NOMO-1 treated with dmso at 0.1 percent for 144 hours (cell line): Measurements from ENCODE around the gene TSPAN31.
"Not testable (repeated sequence)": the region's sequence is repeated elsewhere in the genome, so short reads cannot be mapped to it uniquely, and the experiment has no call there.

Source experiments
- DNase-seq: peaks from one replicate; lab custom pipeline; 2025; ENCODE audit not compliant: unreplicated experiment; lab: John Stamatoyannopoulos, UW

TSPAN31 gene

DNA sequence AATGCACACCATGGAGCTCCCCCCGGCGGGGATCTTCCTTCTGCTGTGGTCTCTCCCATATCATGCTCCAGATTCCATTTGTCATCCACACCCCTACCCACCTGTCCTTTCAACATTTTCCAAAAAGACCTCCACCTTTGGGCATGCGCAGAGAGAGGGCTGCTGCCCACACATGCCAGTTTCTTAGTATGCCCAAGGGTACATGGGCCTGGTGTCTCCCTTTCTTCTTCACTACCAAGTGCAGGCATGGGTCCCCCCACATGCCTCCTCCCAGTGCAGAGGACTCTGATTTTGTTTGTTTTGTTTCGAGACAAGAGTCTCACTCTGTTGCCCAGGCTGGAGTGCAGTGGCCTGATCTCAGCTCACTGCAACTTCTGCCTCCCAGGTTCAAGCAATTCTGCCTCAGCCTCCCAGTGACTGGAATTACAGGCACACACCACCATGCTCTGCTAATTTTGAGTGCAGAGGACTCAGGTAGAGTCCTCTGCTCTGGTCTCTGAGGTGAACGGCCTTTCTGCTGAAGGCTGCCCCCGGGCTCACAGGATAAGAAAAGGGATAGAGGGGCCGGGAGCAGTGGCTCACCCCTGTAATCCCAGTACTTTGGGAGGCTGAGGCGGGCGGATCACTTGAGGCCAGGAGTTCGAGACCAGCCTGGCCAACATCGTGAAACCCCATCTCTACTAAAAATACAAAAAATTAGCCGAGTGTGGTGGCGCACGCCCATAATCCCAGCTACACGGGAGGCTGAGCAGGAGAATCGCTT is 22.8 kb upstream of the TSPAN31 start:
- not testable (repeated sequence) for DNase-seq

DNA sequence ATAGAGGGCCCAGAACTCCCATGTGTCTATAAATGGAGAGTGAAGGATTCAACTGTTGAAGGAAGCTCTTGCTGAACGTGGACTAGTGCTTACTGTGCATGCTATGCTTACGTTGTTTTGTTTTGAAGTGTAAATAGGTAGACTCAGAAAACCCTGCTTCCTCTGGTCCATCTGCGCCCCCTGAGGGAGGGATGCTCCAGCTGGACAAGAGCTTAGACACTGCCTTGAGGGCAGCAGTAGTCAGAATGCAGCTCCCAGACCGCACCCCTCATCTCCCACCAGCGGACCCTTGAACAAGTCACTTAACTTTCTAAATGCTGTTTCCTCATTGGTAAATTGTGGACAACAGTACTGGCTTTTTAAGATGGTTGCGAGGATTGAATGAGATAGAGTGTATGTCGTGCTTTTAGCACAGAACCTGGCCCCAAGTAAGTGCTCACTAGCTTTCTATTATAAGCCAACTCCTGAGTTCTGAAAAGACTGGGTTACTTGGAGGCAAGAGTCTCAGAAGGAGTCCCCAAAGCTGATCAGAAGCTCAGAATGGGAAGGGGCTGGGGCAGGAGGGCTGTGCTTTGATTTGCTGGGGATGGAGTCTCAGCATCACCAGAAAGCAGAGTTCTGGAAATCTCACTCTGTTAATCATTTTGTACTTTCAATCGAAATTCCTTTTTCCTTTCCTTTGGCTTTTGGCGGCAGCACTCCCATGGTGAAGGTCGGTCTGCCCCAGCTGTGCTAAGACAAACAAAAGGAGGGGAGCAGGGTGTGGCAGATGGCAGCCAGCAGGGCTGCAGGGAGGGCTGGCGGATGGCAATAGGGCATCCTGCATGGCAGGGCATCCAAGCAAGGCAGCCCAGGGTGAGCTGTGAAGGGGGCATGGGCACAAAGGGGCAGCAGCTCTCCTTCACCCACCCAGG is 21.9 kb upstream of the TSPAN31 start:
- DNase-seq, result no peak

DNA sequence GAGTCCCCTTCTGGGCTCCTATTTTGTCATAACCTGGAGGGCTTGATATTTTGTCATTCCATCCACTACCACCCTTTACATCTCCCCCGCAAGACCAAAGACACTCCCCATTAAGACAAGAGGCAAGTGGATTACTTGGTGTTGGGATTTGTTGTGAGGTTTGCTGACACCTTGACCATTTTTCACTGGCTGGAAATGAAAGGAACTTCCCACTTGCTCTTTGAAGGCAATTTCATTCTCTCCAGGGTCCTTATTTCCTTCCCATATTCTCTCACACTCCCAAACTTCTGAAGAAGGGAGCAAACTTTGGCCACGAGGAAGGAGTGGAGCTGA is 21.2 kb upstream of the TSPAN31 start:
- no peak for DNase-seq

DNA sequence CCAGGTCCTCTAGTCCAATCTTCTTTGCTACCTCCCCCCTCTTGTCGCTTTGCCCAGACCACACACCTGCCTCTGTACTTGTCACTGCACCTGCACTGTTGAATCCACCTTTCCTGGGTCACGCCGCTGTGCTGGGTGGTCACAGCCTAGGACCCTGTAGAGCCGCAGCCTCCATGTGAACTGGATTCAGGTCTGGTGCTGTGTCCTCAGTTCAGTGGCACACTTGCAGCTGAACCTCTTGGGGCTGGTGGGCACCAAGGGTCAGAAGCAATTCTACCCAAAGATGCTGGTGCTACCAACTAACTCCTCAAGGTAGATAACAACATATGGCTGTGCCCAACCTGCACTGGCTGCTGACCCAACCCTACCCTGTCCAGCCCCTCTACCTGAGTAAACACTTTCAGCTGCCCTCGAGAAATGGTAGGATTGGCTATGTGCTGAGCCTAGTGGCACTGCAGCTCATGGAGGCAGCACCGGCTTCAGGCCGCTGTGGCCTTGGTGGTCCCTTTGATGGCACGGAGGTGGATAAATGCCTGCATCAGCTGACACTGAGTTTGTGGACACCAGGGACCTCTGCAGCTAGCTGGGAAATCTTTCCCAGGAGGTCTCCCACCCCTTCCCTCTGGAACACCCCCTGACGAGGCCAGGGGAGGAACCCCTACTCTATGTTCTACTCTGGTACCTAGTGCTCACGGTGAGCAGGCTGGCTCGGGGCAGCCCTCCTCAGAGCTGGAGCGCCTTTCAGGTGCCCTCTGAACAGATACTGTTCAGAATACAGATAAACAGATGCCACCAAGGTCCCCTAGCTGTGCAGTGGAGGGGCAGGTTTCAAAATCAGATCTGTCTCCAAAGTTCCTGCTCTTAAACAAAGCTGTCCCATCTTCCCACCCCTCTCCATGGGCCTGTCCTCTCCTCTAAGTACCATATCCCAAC is 20.6 kb upstream of the TSPAN31 start:
- no peak for DNase-seq

DNA sequence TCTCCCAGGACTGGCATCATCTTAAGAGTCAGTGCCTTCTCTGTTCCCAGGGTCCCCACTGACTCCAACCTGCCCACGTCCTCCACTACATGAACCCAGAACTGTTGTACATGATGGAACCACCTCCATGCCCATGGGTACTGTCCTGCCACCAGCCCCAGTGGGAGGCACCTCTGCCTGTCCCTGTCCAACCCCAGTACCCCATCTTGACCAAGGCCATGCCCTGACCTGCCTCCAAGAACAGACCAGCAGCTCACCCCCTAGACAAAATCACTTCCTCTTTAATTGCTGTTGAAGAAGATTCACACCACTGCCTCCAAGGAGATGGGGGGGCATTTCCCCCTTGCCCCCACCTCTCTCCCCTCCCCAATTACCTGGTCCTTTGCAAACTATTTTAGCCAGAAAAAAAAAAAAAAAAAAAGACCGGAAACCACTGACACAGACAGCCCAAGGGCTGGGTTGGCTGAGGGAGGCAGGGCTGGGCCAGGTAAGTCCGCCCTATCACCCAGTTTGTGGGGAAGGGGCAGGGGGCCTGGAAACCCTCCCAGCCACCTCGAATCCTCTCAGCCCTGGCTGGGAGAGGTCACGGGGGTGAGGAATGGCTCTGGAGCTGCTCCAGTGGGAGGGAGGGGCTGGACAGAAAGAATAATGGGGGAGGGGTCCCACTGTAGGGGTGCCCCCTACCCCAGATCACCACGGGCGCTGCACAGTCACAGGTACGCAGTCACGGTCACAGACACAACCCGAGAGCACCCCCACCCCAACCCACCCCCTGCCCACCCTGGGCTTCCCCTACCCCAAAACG is 19.7 kb upstream of the TSPAN31 start:
- DNase-seq, result no peak

DNA sequence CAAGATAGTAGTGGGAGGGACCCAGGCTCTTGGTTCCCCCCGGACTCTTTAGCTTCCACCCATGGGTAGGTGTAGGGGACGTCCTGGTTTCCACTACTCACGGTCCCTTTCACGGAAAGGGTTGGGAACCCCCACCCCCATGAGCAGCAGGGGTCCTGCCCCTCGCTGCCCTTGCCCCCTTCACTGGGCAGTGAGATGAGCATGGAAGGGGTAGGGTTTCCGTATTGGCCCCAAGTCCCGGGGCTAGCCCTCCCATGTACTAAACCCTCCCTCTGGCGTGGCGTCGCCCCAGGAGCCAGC is 19.0 kb upstream of the TSPAN31 start:
- no peak for DNase-seq

DNA sequence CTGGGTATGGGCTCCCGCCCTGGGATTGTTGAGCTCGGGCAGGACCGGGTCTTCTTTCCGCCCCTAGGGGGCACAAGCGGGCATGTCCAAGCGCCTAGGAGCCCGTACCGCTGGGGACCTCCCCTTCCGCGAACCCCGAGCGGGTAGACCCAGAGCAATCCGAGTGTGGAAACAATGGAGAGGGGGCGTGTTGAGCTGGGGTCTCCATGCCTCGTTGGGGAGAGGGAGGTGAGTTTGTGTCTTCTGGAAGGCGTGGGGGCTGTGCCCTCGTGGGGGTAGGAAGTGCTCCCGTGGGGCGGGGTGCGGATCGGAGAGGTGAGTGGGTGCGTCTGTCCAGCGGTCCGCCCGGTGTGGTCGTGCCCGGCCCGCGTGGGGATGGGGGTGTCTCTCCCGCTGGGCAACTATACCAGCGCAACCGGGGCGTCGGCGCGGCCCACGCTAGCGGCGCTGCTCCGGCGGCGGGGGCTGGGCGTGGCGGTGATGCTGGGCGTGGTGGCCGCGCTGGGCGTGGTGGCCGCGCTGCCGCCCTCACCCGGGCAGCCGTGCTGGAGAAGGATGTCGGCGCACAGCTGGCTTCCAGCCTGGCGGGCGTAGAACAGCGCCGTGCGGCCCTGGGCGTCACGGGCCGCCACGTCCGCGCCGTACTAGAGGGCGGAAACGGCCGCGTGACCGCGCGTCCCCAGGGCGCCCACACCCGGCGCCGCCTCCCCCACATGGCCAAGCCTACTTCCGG is 18.5 kb upstream of the TSPAN31 start:
- no peak for DNase-seq

DNA sequence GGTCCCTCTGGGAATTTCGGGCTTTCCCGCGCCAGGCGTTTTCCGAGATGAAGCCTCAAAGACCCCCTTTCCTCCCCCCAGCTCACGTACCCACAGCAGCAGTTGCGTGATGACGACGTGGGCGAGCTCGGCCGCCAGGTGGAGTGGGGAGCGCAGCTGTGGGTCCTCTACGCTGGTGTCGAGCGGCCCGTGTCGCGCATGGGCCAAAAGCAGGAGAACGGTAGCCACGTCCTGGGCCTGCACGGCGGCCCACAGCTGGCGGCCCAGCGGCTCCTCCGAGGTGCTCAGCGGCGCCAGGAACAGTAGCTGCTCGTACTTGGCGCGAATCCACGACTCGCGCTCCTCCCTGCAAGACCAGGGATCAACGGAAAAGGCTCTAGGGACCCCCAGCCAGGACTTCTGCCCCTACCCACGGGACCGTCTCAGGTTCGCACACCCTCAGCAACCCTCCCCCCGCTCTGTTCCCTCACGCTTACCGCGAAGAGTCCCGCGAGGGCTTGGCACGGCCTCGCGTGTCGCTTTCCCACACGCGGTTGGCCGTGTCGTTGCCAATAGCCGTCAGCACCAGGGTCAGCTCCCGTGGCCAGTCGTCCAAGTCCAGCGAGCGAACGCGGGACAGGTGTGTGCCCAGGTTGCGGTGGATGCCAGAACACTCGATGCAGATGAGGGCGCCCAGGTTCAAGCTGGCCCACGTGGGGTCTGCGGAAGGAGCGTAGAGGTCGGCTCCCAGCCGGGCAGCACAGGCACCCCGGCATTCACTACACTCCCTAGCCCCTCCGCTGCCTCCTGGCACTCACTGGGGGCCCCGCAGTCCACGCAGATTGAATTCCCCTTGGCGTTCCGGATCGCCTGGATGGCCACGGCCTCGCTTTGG is 17.7 kb upstream of the TSPAN31 start:
- DNase-seq, result no peak

DNA sequence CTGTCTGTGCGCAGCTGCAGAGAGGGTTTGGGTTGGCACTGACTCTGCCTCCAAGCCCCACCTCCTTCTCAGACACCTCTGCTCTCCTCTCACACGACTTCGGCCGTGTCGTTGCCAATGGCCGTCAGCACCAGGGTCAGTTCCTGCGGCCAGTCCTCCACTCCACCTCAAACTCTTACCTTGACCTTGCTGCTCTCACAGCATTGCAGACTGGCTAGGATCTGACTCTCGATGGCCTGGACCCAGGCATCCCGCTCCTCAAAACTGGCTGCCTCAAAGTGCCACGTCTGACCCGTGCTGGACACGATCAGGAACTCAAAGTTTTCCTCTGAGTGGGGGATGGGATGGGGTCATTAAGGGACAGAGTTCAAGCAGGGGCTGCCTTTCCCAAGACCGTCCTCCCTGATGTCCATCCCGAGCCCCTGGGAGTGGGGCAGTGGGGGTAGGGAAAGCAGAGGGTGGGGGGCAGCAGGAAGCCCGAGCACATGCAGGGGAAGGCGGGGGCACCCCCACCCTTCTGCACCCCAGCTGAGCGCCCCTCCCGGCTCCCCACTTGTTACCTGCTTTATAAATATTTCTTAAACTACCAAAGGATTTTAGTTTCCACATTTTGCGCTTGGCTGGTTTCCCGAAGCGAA is 17.0 kb upstream of the TSPAN31 start:
- no peak for DNase-seq

DNA sequence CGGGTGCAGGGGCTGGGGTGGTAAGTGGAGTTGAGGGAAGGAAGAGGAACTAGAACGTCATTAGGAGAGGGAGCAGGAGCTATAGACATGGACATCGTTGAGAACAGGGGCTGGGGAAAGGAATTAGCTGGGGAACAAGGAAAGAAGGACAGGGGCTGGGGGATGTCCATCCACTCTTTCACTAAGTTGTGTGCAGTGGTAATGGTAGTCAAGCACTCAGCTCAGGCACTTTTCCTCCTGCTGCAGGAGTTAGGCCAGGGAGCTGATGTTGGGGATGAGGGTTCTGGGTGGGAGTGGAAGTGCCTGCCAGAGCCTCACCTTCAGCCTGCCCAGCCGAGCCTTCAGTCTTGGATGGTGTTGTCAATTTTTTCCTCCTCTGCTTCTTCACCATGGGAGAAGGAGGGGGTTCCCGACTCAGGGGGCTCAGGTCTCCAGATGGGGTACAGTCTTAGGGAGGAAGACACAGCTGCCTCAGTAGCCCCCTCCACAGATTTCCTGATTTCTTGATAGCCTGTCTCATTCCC is 15.5 kb upstream of the TSPAN31 start:
- DNase-seq, result no peak

DNA sequence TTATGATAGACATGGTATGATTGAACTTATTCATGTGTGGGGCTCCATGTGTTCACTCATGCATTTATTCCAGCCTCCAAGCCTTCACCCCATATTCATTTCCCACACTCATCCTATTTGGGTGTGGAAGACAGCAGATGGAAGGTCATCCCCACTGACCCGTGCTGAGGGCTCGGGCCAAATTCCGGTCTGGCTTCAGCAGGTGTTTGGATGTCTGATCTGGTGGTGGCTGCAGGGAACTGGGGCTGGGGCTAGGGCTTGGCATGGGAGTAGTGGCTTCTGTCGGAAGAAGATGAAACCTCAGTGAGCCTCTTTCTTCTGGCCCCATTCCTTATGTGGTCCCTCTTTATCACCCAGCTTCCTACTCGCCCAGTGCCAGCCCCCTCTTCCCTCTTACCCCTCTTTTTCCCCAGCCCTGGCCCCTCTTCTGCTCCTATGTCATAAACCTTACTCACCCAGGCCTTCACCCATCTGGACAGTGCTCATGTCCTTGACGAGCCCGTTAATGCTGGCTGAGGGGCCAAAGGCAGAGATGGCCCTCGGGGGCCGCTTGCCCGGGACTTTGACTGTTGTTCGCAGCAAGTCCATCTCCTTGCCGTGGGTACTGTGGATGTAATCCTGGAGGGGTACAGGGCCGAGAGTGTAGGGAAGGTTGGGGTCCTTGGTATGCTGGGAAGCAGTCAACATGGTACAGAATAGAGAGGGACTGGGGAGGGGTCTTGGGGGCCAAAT is 14.3 kb upstream of the TSPAN31 start:
- no peak for DNase-seq

DNA sequence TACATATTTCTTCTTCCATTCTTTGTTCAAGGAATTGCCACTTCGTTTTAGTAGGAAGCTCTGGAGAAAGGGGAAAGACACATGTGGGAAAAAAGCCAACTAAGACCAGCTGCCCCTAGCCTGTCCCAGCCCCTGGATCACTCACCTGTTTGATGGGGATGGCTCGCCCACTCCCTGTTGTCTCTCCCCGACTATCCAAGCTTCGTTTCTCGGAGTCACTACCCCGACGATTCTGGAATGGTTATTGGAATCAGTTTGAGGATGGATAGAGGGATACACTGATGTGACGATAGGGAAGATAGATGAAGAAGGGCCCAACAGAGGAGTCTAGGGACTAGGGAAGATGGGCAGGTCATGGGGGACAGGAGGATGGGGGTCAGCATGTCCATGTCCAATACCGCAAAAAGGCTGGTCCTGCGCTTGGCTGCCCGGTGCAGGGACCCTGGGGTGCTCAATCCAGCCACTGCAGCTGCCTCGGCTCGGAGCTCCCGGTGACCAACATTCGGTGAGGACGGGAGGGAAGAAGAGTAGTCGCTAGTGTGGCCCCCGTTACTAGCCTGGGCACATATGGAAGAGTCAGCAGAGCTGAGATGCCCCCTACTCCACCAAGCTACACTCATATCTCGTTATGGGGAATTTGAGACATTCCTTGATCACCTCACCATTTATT is 13.3 kb upstream of the TSPAN31 start:
- DNase-seq, result no peak

DNA sequence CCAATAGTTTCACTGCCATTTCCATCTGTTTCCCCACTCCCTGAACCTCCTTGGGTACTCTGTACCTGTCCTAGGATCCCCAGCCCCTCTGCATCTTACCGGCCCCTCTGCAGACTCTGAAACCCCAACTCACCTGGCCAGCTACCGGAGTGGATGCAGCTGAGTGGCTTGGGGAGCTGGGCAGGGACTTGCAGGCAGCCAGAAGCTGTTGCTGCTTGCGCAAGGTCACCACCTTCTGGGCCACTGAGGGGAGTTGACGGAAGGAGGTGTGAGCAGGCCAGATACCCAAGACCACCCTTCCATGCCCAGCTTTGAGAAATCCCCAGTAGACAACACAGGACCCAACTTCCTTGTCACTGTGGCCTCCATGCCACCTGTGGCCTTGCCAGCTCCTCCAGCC is 12.6 kb upstream of the TSPAN31 start:
- no peak for DNase-seq

DNA sequence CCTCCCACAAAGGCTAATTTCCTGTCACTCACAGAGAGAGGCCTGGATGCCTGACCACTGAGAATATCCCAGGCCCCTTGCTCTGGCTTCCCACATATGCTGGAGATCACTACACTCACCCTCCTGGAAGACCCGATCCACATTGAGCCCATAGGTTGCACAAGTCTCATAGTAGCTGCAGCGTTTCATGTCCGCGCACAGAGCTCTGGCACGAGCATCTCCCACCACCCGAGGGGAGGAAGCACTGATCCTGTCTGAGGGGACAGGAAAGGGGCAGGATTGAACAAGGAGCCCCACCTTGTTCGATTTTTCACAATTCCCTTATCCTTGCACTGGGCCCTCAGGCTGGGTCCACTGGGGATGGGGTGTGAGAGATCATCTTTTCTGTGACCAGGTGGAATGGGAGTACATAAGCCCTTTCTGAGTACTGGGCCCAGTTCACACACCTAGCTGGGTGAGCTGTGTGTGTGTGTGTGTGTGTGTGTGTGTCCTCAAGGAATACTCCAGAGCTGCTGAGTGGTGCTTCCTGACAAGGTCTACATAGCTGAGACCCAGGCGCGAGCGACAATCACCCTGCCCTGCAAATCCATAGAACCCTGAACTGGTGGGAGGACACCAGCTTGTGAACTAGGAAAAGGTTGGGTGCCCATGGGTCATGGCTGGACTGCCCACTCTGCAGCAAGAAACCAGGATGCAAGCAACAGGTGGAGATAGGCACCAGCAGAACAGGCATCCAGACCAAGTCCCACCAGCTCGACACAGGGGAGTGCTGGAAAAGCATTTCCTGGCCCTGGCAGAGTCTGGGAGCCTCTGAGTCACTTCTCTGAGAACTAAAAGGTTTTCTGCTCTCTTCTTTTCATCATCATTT is 11.9 kb upstream of the TSPAN31 start:
- no peak for DNase-seq

DNA sequence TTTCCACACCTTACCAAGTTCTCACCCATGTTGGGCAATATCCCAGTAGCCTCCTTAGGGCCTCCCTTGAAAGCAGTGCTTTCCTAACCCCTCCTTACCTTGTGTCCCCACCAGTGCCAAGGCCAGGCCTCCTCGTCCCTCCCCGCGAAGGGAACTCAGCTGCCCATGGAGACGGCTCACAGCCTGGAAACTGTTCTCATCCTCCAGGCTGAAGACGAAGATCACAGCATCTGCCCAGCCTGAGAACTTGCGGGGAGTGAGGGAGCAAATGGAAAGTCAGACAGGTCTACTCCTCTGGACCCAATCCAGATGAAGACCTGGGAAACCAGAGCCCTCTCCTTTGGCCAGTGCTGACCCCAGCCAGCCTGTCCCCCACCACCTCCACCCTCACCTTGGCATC is 10.9 kb upstream of the TSPAN31 start:
- no peak for DNase-seq

DNA sequence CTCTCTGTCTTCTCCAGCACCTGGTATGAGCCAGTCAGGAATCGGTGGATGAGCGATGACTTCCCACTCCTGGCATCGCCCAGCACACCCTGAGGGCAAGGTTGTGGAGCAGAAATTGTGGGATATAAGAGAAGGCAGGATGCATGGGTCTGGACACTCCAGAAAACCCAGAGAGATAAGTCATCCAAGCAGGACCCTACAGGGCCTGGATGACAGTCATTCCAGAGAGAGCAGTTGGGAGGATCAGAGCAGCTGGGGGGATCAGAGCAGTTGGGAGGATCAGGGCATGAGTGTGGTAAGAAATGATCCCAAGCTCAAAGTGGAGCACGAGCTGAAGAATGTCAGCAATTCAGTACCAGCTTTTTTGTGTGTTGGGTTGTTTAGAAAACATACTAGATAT is 10.2 kb upstream of the TSPAN31 start:
- no peak for DNase-seq
